HepG2 (cell line): ENCODE data around the gene MRPL39. TPM values are rescaled to one million over a fixed set of nuclear protein-coding genes. Genes with fewer than 3 reads are reported as not detected.

ENCODE experiments used
- ATAC-seq: fragments of 200-7000 bp; cut with Tn5 transposase; 3 replicates; pipeline ENCODE4 v1.9.1; 2020; ENCODE audit warnings: mild to moderate bottlenecking, moderate library complexity
- BruUV-seq: library from RNA; stranded (reverse); fragments of 400-500 nt; replicated peaks from 2 replicates; lab custom pipeline; 2021; lab: Mats Ljungman, UMichigan
- CTCF ChIA-PET: fragments of 300-600 bp; formaldehyde crosslinking; extraction: SDS; loops from one replicate; lab custom pipeline; 2021; ENCODE audit warnings: low total read pairs, inconsistent platforms, low intra/inter-chr PET ratio; lab: Yijun Ruan, JAX
- POLR2A ChIA-PET: fragments of 350-600 bp; sonication (Branson Sonifier 250); formaldehyde crosslinking; loops from one replicate; lab custom pipeline; 2020; ENCODE audit warnings: antibody characterized with exemption, inconsistent platforms; lab: Yijun Ruan, JAX
- DNase-seq: peaks from one replicate; pipeline ENCODE4 v3.0.0-alpha.2; 2015; ENCODE audit warnings: low spot score
- FAIRE-seq: peaks from 3 replicates; lab custom pipeline; 2011; peaks lifted over from hg19 to GRCh38; lab: Jason Lieb, UNC
- H2AFZ ChIP-seq: one replicate; pipeline ENCODE4 v1.6.1; 2011; ENCODE audit warnings: low read length, inconsistent platforms
- H3K27ac ChIP-seq: fragments of 300-600 bp; 3 replicates; pipeline ENCODE4 v1.8.0; 2011; ENCODE audit warnings: mixed run types, mild to moderate bottlenecking, mixed read lengths, low read length, inconsistent platforms; ENCODE audit not compliant: insufficient read depth; ENCODE audit errors: extremely low read length
- H3K27me3 ChIP-seq, 2 experiments: fragments of 200-600 bp in 1 of 2; 2 replicates in 1 of 2; 3 replicates in 1 of 2; pipeline versions ENCODE4 v1.6.0 to v1.8.0; 2011; ENCODE audit warnings: low read length in 2 of 2, mild to moderate bottlenecking in 2 of 2, moderate library complexity in 2 of 2, inconsistent platforms in 1 of 2; ENCODE audit not compliant: insufficient read depth in 2 of 2, control insufficient read depth in 1 of 2
- H3K36me3 ChIP-seq, 2 experiments: fragments of 200-600 bp in 1 of 2; replicated peaks in 1 of 2; 2 replicates in 1 of 2; 3 replicates in 1 of 2; pipeline versions ENCODE4 v1.5.1 to v1.8.0; 2011; ENCODE audit warnings: low read length in 2 of 2, inconsistent platforms in 1 of 2; ENCODE audit not compliant: insufficient read depth in 2 of 2, control insufficient read depth in 1 of 2
- H3K4me1 ChIP-seq: 2 replicates; pipeline ENCODE4 v1.5.1; 2012; ENCODE audit warnings: low read length, inconsistent platforms; ENCODE audit not compliant: insufficient read depth
- H3K4me2 ChIP-seq: 2 replicates; pipeline ENCODE4 v1.6.0; 2011; ENCODE audit warnings: low read depth, low read length, inconsistent platforms
- H3K4me3 ChIP-seq, 3 experiments: fragments of 200-600 bp in 1 of 3; sonication (generic), shearing (Covaris generic) in 1 of 3; replicated peaks in 1 of 3; 2 replicates each; pipeline ENCODE4 v1.5.1; 2011 to 2016; ENCODE audit warnings: low read length in 3 of 3, inconsistent platforms in 2 of 3, low read depth in 2 of 3, mild to moderate bottlenecking in 2 of 3, control low read depth in 1 of 3, mixed read lengths in 1 of 3; ENCODE audit not compliant: insufficient read depth in 1 of 3
- H3K79me2 ChIP-seq: one replicate; pipeline ENCODE4 v1.6.1; 2011; ENCODE audit warnings: low read length, inconsistent platforms; ENCODE audit not compliant: insufficient read depth
- H3K9ac ChIP-seq: 2 replicates; pipeline ENCODE4 v1.6.0; 2011; ENCODE audit warnings: mild to moderate bottlenecking, low read depth, low read length, inconsistent platforms; ENCODE audit not compliant: insufficient read depth
- H3K9me3 ChIP-seq: 2 replicates; pipeline ENCODE4 v1.5.1; 2012; ENCODE audit warnings: mild to moderate bottlenecking, low read length
- H4K20me1 ChIP-seq: 2 replicates; pipeline ENCODE4 v1.6.0; 2011; ENCODE audit warnings: inconsistent platforms, mild to moderate bottlenecking, low read length, moderate library complexity; ENCODE audit not compliant: insufficient read depth
- CENPX ChIP-seq: sonication (generic); formaldehyde crosslinking; IDR thresholded peaks from 2 replicates; pipeline ENCODE4 v1.9.0; 2021; ENCODE audit warnings: mild to moderate bottlenecking, missing genetic modification reagents, moderate library complexity
- EEA1 ChIP-seq: sonication (generic); formaldehyde crosslinking; IDR thresholded peaks from 2 replicates; pipeline ENCODE4 v1.5.1; 2020; ENCODE audit warnings: mild to moderate bottlenecking, missing genetic modification reagents, borderline replicate concordance
- IKZF4 ChIP-seq: sonication (generic); formaldehyde crosslinking; IDR thresholded peaks from 2 replicates; pipeline ENCODE4 v1.5.1; 2020; ENCODE audit warnings: borderline replicate concordance, mild to moderate bottlenecking, low read depth, missing genetic modification reagents; ENCODE audit errors: not compliant biosample characterization
- POLR2G ChIP-seq: fragments of 200-400 bp; formaldehyde crosslinking; IDR thresholded peaks from 2 replicates; pipeline ENCODE4 v1.6.1; 2018; ENCODE audit warnings: mild to moderate bottlenecking, low read depth, low read length, moderate library complexity
- THAP8 ChIP-seq: sonication (generic); formaldehyde crosslinking; IDR thresholded peaks from 2 replicates; pipeline ENCODE4 v1.5.1; 2020; ENCODE audit warnings: missing genetic modification reagents, mild to moderate bottlenecking, borderline replicate concordance
- ZBTB4 ChIP-seq: sonication (generic); formaldehyde crosslinking; IDR thresholded peaks from 2 replicates; pipeline ENCODE4 v1.4.0; 2020; ENCODE audit warnings: missing genetic modification reagents, mild to moderate bottlenecking, borderline replicate concordance
- ZNF710 ChIP-seq: sonication (generic); formaldehyde crosslinking; IDR thresholded peaks from 2 replicates; pipeline ENCODE4 v1.5.0; 2020; ENCODE audit warnings: mild to moderate bottlenecking, missing genetic modification reagents, borderline replicate concordance
- WGBS: methylation state at CpG from one replicate; pipeline ENCODE4 v1.1.6; 2017; ENCODE audit warnings: low lambda C conversion rate; 5-methylcytosine and 5-hydroxymethylcytosine counted together
- in situ Hi-C: cut with HindIII; loops from 2 replicates; pipeline ENCODE4 v1.10.0; 2017; ENCODE audit warnings: low pct_unique_long_range_greater_than_20kb; ENCODE audit not compliant: extremely low pct_ligation_motif_present
- intact Hi-C: fragments of 100-400 bp; cut with micrococcal nuclease; formaldehyde crosslinking; loops from one replicate; pipeline ENCODE4 v1.10.0; 2022; ENCODE audit not compliant: unreplicated experiment
- polyA plus RNA-seq, 8 experiments: library from polyadenylated mRNA; depleted of rRNA in 3 of 8; stranded (reverse) in 7 of 8; unstranded in 1 of 8; fragments of >200 nt; fragmentation: Illumina TruSeq in 4 of 8; extraction: Trizol in 4 of 8; gene quantifications; 2 replicates each; pipeline versions ENCODE4 v1.2.1 to v1.2.3, GENCODE V29; 2011 to 2016; ENCODE audit warnings: low read depth in 4 of 8, missing spikeins in 1 of 8, mixed read lengths in 1 of 8; ENCODE audit not compliant: insufficient read depth in 1 of 8
- total RNA-seq, 5 experiments: library from RNA; depleted of rRNA; stranded (reverse); fragments of >200 nt; fragmentation: Illumina TruSeq; extraction: Trizol; gene quantifications; 2 replicates each; pipeline ENCODE4 v1.2.3, GENCODE V29; 2016; ENCODE audit warnings: low read depth in 1 of 5
- TF ChIP-seq, protein P1 (sequence below): sonication (generic); formaldehyde crosslinking; IDR thresholded peaks from 2 replicates; pipeline ENCODE4 v1.4.0; 2020; ENCODE audit warnings: missing genetic modification reagents
- TF ChIP-seq, protein P2 (sequence below): sonication (generic); formaldehyde crosslinking; IDR thresholded peaks from 2 replicates; pipeline ENCODE4 v1.8.1; 2023; ENCODE audit warnings: mild to moderate bottlenecking, missing genetic modification reagents

Gene MRPL39
- total and polyA plus RNA-seq, 2 of the 13 experiments (the other 11 are each of a cell fraction or from before 2014, with no cell fraction given) = 29.1 to 91.2 TPM

GRCh38 chr21:25562660-25563059, 44.6 kb downstream of the MRPL39 start (continued):
- TF ChIP-seq, protein P1, sequence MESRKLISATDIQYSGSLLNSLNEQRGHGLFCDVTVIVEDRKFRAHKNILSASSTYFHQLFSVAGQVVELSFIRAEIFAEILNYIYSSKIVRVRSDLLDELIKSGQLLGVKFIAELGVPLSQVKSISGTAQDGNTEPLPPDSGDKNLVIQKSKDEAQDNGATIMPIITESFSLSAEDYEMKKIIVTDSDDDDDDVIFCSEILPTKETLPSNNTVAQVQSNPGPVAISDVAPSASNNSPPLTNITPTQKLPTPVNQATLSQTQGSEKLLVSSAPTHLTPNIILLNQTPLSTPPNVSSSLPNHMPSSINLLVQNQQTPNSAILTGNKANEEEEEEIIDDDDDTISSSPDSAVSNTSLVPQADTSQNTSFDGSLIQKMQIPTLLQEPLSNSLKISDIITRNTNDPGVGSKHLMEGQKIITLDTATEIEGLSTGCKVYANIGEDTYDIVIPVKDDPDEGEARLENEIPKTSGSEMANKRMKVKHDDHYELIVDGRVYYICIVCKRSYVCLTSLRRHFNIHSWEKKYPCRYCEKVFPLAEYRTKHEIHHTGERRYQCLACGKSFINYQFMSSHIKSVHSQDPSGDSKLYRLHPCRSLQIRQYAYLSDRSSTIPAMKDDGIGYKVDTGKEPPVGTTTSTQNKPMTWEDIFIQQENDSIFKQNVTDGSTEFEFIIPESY = no peak

- no peak overlapping the region for H3K4me2 ChIP-seq
- ATAC-seq (no peak), DNase-seq (no peak)
- no peaks in the 10 kb centered on the region for H4K20me1 ChIP-seq
- in situ Hi-C loops = no loop called here
- H3K27ac ChIP-seq = no peak overlapping the region
- ChIA-PET CTCF (no interaction called here), POLR2A (no interaction called here)
- BruUV-seq = no TSS peak
- no peaks in the 10 kb centered on the region for H3K27me3 ChIP-seq
- peaks cover 2 to 5% of the 10 kb centered on the region in 2 experiments; a peak in 1 of 5 replicates for H3K36me3 ChIP-seq
- no peak overlapping the region for H3K9ac ChIP-seq
- no peak for TF ChIP-seq THAP8 (CRISPR knock-in tag)
- no peak for TF ChIP-seq CENPX
- TF ChIP-seq, protein P2, sequence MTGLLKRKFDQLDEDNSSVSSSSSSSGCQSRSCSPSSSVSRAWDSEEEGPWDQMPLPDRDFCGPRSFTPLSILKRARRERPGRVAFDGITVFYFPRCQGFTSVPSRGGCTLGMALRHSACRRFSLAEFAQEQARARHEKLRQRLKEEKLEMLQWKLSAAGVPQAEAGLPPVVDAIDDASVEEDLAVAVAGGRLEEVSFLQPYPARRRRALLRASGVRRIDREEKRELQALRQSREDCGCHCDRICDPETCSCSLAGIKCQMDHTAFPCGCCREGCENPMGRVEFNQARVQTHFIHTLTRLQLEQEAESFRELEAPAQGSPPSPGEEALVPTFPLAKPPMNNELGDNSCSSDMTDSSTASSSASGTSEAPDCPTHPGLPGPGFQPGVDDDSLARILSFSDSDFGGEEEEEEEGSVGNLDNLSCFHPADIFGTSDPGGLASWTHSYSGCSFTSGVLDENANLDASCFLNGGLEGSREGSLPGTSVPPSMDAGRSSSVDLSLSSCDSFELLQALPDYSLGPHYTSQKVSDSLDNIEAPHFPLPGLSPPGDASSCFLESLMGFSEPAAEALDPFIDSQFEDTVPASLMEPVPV = no peak
- TF ChIP-seq ZNF710 (CRISPR knock-in tag) = no peak
- no peak for TF ChIP-seq IKZF4 (CRISPR knock-in tag)
- TF ChIP-seq EEA1 = no peak
- TF ChIP-seq POLR2G = no peak
- TF ChIP-seq ZBTB4 = no peak
- TF ChIP-seq, all 625 proteins: peak for 0
- intact Hi-C loops = no loop called here
- FAIRE-seq = no peak
- Histone ChIP-seq H3K4me3 (no peak overlapping the region), H3K9me3 (no peaks in the 10 kb centered on the region), H2AFZ (no peak overlapping the region), H3K4me1 (peaks cover 17% of the 10 kb centered on the region), H3K79me2 (no peaks in the 10 kb centered on the region)
- WGBS = 97% methylated on average over 72 of the region's 74 CpGs
Observed at GRCh38 chr21:25561668-25562641, 45.3 kb downstream of the MRPL39 start.
